SK-N-SH (cell line): ENCODE measurements around the gene ANXA7.

Source experiments
- EZH2phosphoT487 ChIP-seq: fragments of 200-600 bp; sonication (generic); IDR thresholded peaks from 2 replicates; pipeline ENCODE4 v1.6.1; 2017; ENCODE audit warnings: low read depth, mixed run types, mild to moderate bottlenecking, antibody characterized with exemption, moderate library complexity, borderline replicate concordance
- REST ChIP-seq: IDR thresholded peaks from 2 replicates; pipeline ENCODE4 v1.6.1; 2012; ENCODE audit warnings: mild to moderate bottlenecking, low read depth, low read length, moderate library complexity

DNA sequence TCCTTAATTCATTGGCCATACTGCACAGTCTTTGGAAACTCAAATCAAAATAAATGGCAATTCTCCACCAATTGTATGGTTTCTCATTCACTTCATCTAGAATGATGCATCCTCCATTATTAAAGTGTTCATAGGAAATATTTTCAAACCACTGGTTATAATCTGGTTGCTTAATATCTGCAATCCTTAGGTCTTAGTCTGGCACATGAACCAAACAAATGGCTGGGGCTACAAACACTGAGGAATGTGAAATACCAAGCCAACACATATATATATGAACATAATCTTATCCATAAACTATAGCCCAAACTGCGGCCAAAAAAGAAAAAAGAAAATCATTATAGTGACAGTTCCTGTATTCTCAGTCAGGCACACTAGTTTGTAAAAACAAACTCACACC is 25.2 kb upstream of the ANXA7 start:
- no peak for TF ChIP-seq REST
- no peak for TF ChIP-seq EZH2phosphoT487
